ENCODE measurements around the gene ITPRID2.

The ITPRID2 gene

GRCh38 chr2:181872178-181872577, 19.4 kb upstream of the ITPRID2 start:
- Histone ChIP-seq H3K4me1 (ENCODE audit: low read length) (no peaks in the 10 kb centered on the region), H3K9me2 (replicated peaks; ENCODE audit: insufficient read depth, low read length) (no peaks in the 10 kb centered on the region), H3K9me3 (replicated peaks; ENCODE audit: insufficient read depth, low read length) (no peaks in the 10 kb centered on the region), H3K4me3 (ENCODE audit: low read length) (no peak overlapping the region), H4K20me1 (ENCODE audit: insufficient read depth, low read length) (no peaks in the 10 kb centered on the region), H3K79me2 (ENCODE audit: low read length) (no peaks in the 10 kb centered on the region), H3F3A (ENCODE audit: insufficient read depth, low read length) (no peaks in the 10 kb centered on the region), H3K27me3 (replicated peaks; ENCODE audit: insufficient read depth, low read length) (no peaks in the 10 kb centered on the region), H3K9ac (ENCODE audit: low read length) (no peak overlapping the region), H3K36me3 (replicated peaks; ENCODE audit: insufficient read depth, low read length) (no peaks in the 10 kb centered on the region), H3K27ac (ENCODE audit: low read length) (no peak overlapping the region), H3K4me2 (ENCODE audit: low read depth, low read length) (no peak overlapping the region), H2AFZ (ENCODE audit: low read length) (no peak overlapping the region)
- no peak for DNase-seq
- TF ChIP-seq EZH2phosphoT487 (IDR thresholded peaks at IDR 0.05; ENCODE audit: low read length) (no peak), CTCF (IDR thresholded peaks at IDR 0.05; ENCODE audit: low read length) (no peak), EZH2 (optimal IDR thresholded peaks at IDR 0.05; ENCODE audit: low read depth, low read length) (no peak)

GRCh38 chr2:181876614-181877063, 14.9 kb upstream of the ITPRID2 start:
- H2AFZ ChIP-seq (ENCODE audit: low read length): no peak overlapping the region

GRCh38 chr2:181877181-181877664, 14.3 kb upstream of the ITPRID2 start:
- no peaks in the 10 kb centered on the region for H3K79me2 ChIP-seq (ENCODE audit: low read length)
- H3K4me2 ChIP-seq (ENCODE audit: low read depth, low read length): no peak overlapping the region
- no peaks in the 10 kb centered on the region for H3K9me2 ChIP-seq (replicated peaks; ENCODE audit: insufficient read depth, low read length)
- no peaks in the 10 kb centered on the region for H3K9me3 ChIP-seq (replicated peaks; ENCODE audit: insufficient read depth, low read length)
- H4K20me1 ChIP-seq (ENCODE audit: insufficient read depth, low read length): no peaks in the 10 kb centered on the region
- no peaks in the 10 kb centered on the region for H3K27me3 ChIP-seq (replicated peaks; ENCODE audit: insufficient read depth, low read length)
- DNase-seq: no peak
- H3K4me3 ChIP-seq (ENCODE audit: low read length): no peak overlapping the region
- H2AFZ ChIP-seq (ENCODE audit: low read length): no peak overlapping the region
- H3K4me1 ChIP-seq (ENCODE audit: low read length): no peaks in the 10 kb centered on the region
- no peak overlapping the region for H3K9ac ChIP-seq (ENCODE audit: low read length)
- H3F3A ChIP-seq (ENCODE audit: insufficient read depth, low read length): no peaks in the 10 kb centered on the region
- H3K27ac ChIP-seq (ENCODE audit: low read length): no peak overlapping the region
- TF ChIP-seq EZH2phosphoT487 (IDR thresholded peaks at IDR 0.05; ENCODE audit: low read length) (no peak), EZH2 (optimal IDR thresholded peaks at IDR 0.05; ENCODE audit: low read depth, low read length) (no peak), CTCF (IDR thresholded peaks at IDR 0.05; ENCODE audit: low read length) (no peak)
- H3K36me3 ChIP-seq (replicated peaks; ENCODE audit: insufficient read depth, low read length): no peaks in the 10 kb centered on the region

More at GRCh38 chr2:181876614-181877063, 14.9 kb upstream of the ITPRID2 start:
- no peak overlapping the region for H3K4me2 ChIP-seq (ENCODE audit: low read depth, low read length)
- H3K36me3 ChIP-seq (replicated peaks; ENCODE audit: insufficient read depth, low read length): no peaks in the 10 kb centered on the region
- no peaks in the 10 kb centered on the region for H3K9me2 ChIP-seq (replicated peaks; ENCODE audit: insufficient read depth, low read length)
- H3K4me3 ChIP-seq (ENCODE audit: low read length): no peak overlapping the region
- no peaks in the 10 kb centered on the region for H3K4me1 ChIP-seq (ENCODE audit: low read length)
- TF ChIP-seq CTCF (IDR thresholded peaks at IDR 0.05; ENCODE audit: low read length): no peak
- TF ChIP-seq EZH2 (optimal IDR thresholded peaks at IDR 0.05; ENCODE audit: low read depth, low read length): no peak
- no peak for TF ChIP-seq EZH2phosphoT487 (IDR thresholded peaks at IDR 0.05; ENCODE audit: low read length)
- H3K9ac ChIP-seq (ENCODE audit: low read length): no peak overlapping the region
- no peaks in the 10 kb centered on the region for H3F3A ChIP-seq (ENCODE audit: insufficient read depth, low read length)
- H3K79me2 ChIP-seq (ENCODE audit: low read length): no peaks in the 10 kb centered on the region
- H3K27ac ChIP-seq (ENCODE audit: low read length): no peak overlapping the region
- H3K27me3 ChIP-seq (replicated peaks; ENCODE audit: insufficient read depth, low read length): no peaks in the 10 kb centered on the region
- no peaks in the 10 kb centered on the region for H4K20me1 ChIP-seq (ENCODE audit: insufficient read depth, low read length)
- DNase-seq: no peak
- no peaks in the 10 kb centered on the region for H3K9me3 ChIP-seq (replicated peaks; ENCODE audit: insufficient read depth, low read length)
